HEK293T (cell line): ENCODE data around the gene STBD1.

Experiments used
- ARNT ChIP-seq: fragments of 450-650 bp; IDR thresholded peaks from 2 replicates; pipeline ENCODE4 v1.6.1; 2017; ENCODE audit warnings: mild to moderate bottlenecking
- ELF4 ChIP-seq: fragments of 450-650 bp; IDR thresholded peaks from 2 replicates; pipeline ENCODE4 v1.6.1; 2017; ENCODE audit warnings: antibody characterized with exemption
- FOXK2 ChIP-seq: fragments of 450-650 bp; IDR thresholded peaks from 2 replicates; pipeline ENCODE4 v1.6.1; 2016; ENCODE audit warnings: mild to moderate bottlenecking
- FOXM1 ChIP-seq: fragments of 450-650 bp; IDR thresholded peaks from 2 replicates; pipeline ENCODE4 v1.6.1; 2017; ENCODE audit warnings: mild to moderate bottlenecking, borderline replicate concordance
- HDGF ChIP-seq: fragments of 450-650 bp; IDR thresholded peaks from 2 replicates; pipeline ENCODE4 v1.6.1; 2017; ENCODE audit warnings: antibody characterized with exemption, borderline replicate concordance
- L3MBTL2 ChIP-seq: fragments of 450-650 bp; conservative IDR thresholded peaks from 2 replicates; pipeline ENCODE4 v1.6.1; 2016; ENCODE audit warnings: mild to moderate bottlenecking
- LEF1 ChIP-seq: fragments of 450-650 bp; IDR thresholded peaks from 2 replicates; pipeline ENCODE4 v1.6.1; 2017; ENCODE audit warnings: mild to moderate bottlenecking, borderline replicate concordance
- PKNOX1 ChIP-seq: fragments of 450-650 bp; IDR thresholded peaks from 2 replicates; pipeline ENCODE4 v1.6.1; 2016
- SP1 ChIP-seq: fragments of 450-650 bp; IDR thresholded peaks from 2 replicates; pipeline ENCODE4 v1.6.1; 2017
- TARDBP ChIP-seq: fragments of 450-650 bp; IDR thresholded peaks from 2 replicates; pipeline ENCODE4 v1.6.1; 2016

- no peak for TF ChIP-seq FOXM1
- TF ChIP-seq HDGF = no peak
- TF ChIP-seq PKNOX1 = no peak
- TF ChIP-seq L3MBTL2 = no peak
- TF ChIP-seq FOXK2 = no peak
- TF ChIP-seq ELF4 = no peak
- TF ChIP-seq SP1 = no peak
- TF ChIP-seq LEF1 = no peak
- no peak for TF ChIP-seq TARDBP
- TF ChIP-seq ARNT = no peak
Measured at GRCh38 chr4:76325072-76325471, 18.5 kb downstream of the STBD1 start.
